Trophoblast cell (in vitro differentiated cells and primary cell): ENCODE results near the gene STPG2.

ENCODE experiments used
- DNase-seq, 2 donors: peaks; one replicate each; pipeline ENCODE4 v3.0.0-alpha.2; 2016
- H2AFZ ChIP-seq: 2 replicates; pipeline ENCODE4 v1.6.1; 2013; ENCODE audit warnings: low read length, moderate library complexity, mild to moderate bottlenecking; ENCODE audit not compliant: insufficient read depth, poor library complexity
- H2AK5ac ChIP-seq: 2 replicates; pipeline ENCODE4 v1.6.1; 2013; ENCODE audit warnings: mild to moderate bottlenecking, low read length
- H2BK120ac ChIP-seq: 2 replicates; pipeline ENCODE4 v1.6.1; 2013; ENCODE audit warnings: low read length, mild to moderate bottlenecking, moderate library complexity; ENCODE audit not compliant: insufficient read depth, poor library complexity
- H2BK12ac ChIP-seq: 2 replicates; pipeline ENCODE4 v1.6.1; 2013; ENCODE audit warnings: mild to moderate bottlenecking, low read length, moderate library complexity
- H2BK5ac ChIP-seq: 2 replicates; pipeline ENCODE4 v1.6.1; 2013; ENCODE audit warnings: low read length, low read depth, moderate library complexity, mild to moderate bottlenecking; ENCODE audit not compliant: poor library complexity
- H3K14ac ChIP-seq: 2 replicates; pipeline ENCODE4 v1.6.1; 2013; ENCODE audit warnings: mild to moderate bottlenecking, low read length
- H3K18ac ChIP-seq: 2 replicates; pipeline ENCODE4 v1.6.1; 2013; ENCODE audit warnings: mild to moderate bottlenecking, low read length
- H3K23ac ChIP-seq: 2 replicates; pipeline ENCODE4 v1.6.1; 2013; ENCODE audit warnings: low read length
- H3K27ac ChIP-seq: 2 replicates; pipeline ENCODE4 v1.5.1; 2013; ENCODE audit warnings: low read depth, mild to moderate bottlenecking, inconsistent platforms, low read length, moderate library complexity
- H3K27me3 ChIP-seq: 2 replicates; pipeline ENCODE4 v1.6.1; 2013; ENCODE audit warnings: inconsistent platforms, mild to moderate bottlenecking, low read length, moderate library complexity; ENCODE audit not compliant: insufficient read depth
- H3K36me3 ChIP-seq, 2 experiments: 1 replicate in 1 of 2; 2 replicates in 1 of 2; pipeline ENCODE4 v1.6.1; 2013; ENCODE audit warnings: low read length in 2 of 2, mild to moderate bottlenecking in 2 of 2, moderate library complexity in 1 of 2; ENCODE audit not compliant: insufficient read depth in 2 of 2, control insufficient read depth in 1 of 2
- H3K4ac ChIP-seq: 2 replicates; pipeline ENCODE4 v1.6.1; 2013; ENCODE audit warnings: low read depth, mild to moderate bottlenecking, low read length, moderate library complexity
- H3K4me1 ChIP-seq, 2 experiments: 1 replicate in 1 of 2; 2 replicates in 1 of 2; pipeline ENCODE4 v1.6.1; 2013; ENCODE audit warnings: low read length in 2 of 2, mild to moderate bottlenecking in 2 of 2, moderate library complexity in 1 of 2; ENCODE audit not compliant: insufficient read depth in 2 of 2, control insufficient read depth in 1 of 2
- H3K4me2 ChIP-seq: 2 replicates; pipeline ENCODE4 v1.6.1; 2013; ENCODE audit warnings: inconsistent platforms, mild to moderate bottlenecking, low read length, moderate library complexity
- H3K4me3 ChIP-seq: 2 replicates; pipeline ENCODE4 v1.5.1; 2013; ENCODE audit warnings: mild to moderate bottlenecking, low read depth, low read length, inconsistent platforms
- H3K79me1 ChIP-seq: one replicate; pipeline ENCODE4 v1.6.1; 2013; ENCODE audit warnings: low read length
- H3K79me2 ChIP-seq: 2 replicates; pipeline ENCODE4 v1.6.1; 2013; ENCODE audit warnings: low read length, mild to moderate bottlenecking; ENCODE audit not compliant: control insufficient read depth, insufficient read depth, poor library complexity
- H3K9ac ChIP-seq: 2 replicates; pipeline ENCODE4 v1.6.1; 2013; ENCODE audit warnings: mild to moderate bottlenecking, low read length
- H3K9me3 ChIP-seq: 2 replicates; pipeline ENCODE4 v1.6.1; 2013; ENCODE audit warnings: low read depth, mild to moderate bottlenecking, control low read depth, inconsistent platforms, low read length; ENCODE audit not compliant: insufficient read depth
- H4K12ac ChIP-seq: 2 replicates; pipeline ENCODE4 v1.6.1; 2013; ENCODE audit warnings: low read depth, mild to moderate bottlenecking, low read length, moderate library complexity
- H4K8ac ChIP-seq: 2 replicates; pipeline ENCODE4 v1.6.1; 2013; ENCODE audit warnings: low read depth, mild to moderate bottlenecking, low read length, moderate library complexity
- H4K91ac ChIP-seq: one replicate; pipeline ENCODE4 v1.6.1; 2013; ENCODE audit warnings: low read depth, mild to moderate bottlenecking, low read length, moderate library complexity
- WGBS: extraction: QIAGEN DNeasy Blood & Tissue Kit; methylation state at CpG from one replicate; pipeline ENCODE4 v1.1.7; 2013; ENCODE audit warnings: missing lambda C conversion rate; ENCODE audit not compliant: insufficient read length, insufficient coverage; ENCODE audit errors: extremely low coverage; 5-methylcytosine and 5-hydroxymethylcytosine counted together

STPG2 gene

GRCh38 chr4:98030059-98030458, 113.2 kb downstream of the STPG2 start:
- Histone ChIP-seq H2BK5ac (no peak overlapping the region), H3K18ac (no peak overlapping the region), H3K4me1 (no peaks in the 10 kb centered on the region), H3K4me3 (no peak overlapping the region), H3K9ac (no peak overlapping the region), H4K8ac (no peak overlapping the region), H3K79me1 (no peaks in the 10 kb centered on the region), H3K4ac (no peak overlapping the region), H2AFZ (no peak overlapping the region), H3K23ac (no peak overlapping the region), H3K27ac (no peak overlapping the region), H3K36me3 (no peaks in the 10 kb centered on the region), H4K91ac (no peak overlapping the region), H3K79me2 (no peaks in the 10 kb centered on the region), H3K14ac (no peak overlapping the region), H2BK120ac (no peak overlapping the region), H3K4me2 (no peak overlapping the region), H2AK5ac (no peak overlapping the region), H3K27me3 (no peaks in the 10 kb centered on the region), H4K12ac (no peak overlapping the region), H2BK12ac (no peak overlapping the region), H3K9me3 (no peaks in the 10 kb centered on the region)
- no peak for DNase-seq
- WGBS, result no CpG with 5 or more reads among the region's 1 CpG

GRCh38 chr4:98027827-98028226, 115.4 kb downstream of the STPG2 start:
- Histone ChIP-seq H2AFZ (no peak overlapping the region), H3K79me1 (no peaks in the 10 kb centered on the region), H3K4me3 (no peak overlapping the region), H3K14ac (no peak overlapping the region), H3K4ac (no peak overlapping the region), H2BK5ac (no peak overlapping the region), H3K27me3 (no peaks in the 10 kb centered on the region), H3K9ac (no peak overlapping the region), H2AK5ac (no peak overlapping the region), H3K27ac (no peak overlapping the region), H3K36me3 (no peaks in the 10 kb centered on the region), H2BK12ac (no peak overlapping the region), H2BK120ac (no peak overlapping the region), H3K79me2 (no peaks in the 10 kb centered on the region), H3K4me2 (no peak overlapping the region), H3K4me1 (no peaks in the 10 kb centered on the region), H4K91ac (no peak overlapping the region), H3K23ac (no peak overlapping the region), H3K18ac (no peak overlapping the region), H3K9me3 (peaks cover 3% of the 10 kb centered on the region), H4K8ac (no peak overlapping the region), H4K12ac (no peak overlapping the region)
- WGBS, result no CpG with 5 or more reads among the region's 2 CpGs
- peak in 1 of 2 donors; percentile 23 for DNase-seq

DNA sequence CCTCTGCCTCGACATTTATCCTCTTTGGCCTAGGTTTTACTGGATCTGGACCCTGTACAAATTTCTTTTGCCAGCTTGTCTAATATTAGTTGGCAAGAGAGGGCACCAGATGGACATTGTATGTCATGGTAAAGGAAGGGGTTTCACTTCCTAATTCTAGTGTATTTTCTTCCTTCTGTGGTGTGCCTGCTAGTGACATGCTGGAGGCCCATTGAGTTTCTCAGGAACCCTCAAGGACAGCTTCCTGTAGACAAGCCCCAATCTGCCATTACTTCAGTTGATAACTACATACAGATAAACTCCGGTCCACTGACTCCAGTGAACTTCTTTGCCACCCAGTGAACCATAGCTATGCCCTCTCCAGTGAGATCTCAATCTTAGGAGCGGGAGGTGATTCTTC, 116.9 kb downstream of the STPG2 start:
- Histone ChIP-seq H3K4me3 (no peak overlapping the region), H3K27ac (no peak overlapping the region), H2AFZ (no peak overlapping the region), H3K23ac (no peak overlapping the region), H2AK5ac (no peak overlapping the region), H3K4me2 (no peak overlapping the region), H3K36me3 (no peaks in the 10 kb centered on the region), H3K18ac (no peak overlapping the region), H4K8ac (no peak overlapping the region), H3K27me3 (no peaks in the 10 kb centered on the region), H3K4ac (no peak overlapping the region), H3K9me3 (peaks cover 3% of the 10 kb centered on the region), H3K79me2 (no peaks in the 10 kb centered on the region), H2BK12ac (no peak overlapping the region), H3K79me1 (no peaks in the 10 kb centered on the region), H3K14ac (no peak overlapping the region), H2BK5ac (no peak overlapping the region), H3K4me1 (no peaks in the 10 kb centered on the region), H3K9ac (no peak overlapping the region), H2BK120ac (no peak overlapping the region), H4K91ac (no peak overlapping the region), H4K12ac (no peak overlapping the region)
- no peak for DNase-seq
- no CpG with 5 or more reads among the region's 3 CpGs for WGBS

GRCh38 chr4:98006814-98007412, 136.4 kb downstream of the STPG2 start:
- no peak overlapping the region for H4K12ac ChIP-seq
- no peak for DNase-seq
- H3K4me2 ChIP-seq, result no peak overlapping the region
- H3K36me3 ChIP-seq, result no peaks in the 10 kb centered on the region
- no peak overlapping the region for H3K23ac ChIP-seq
- H2AK5ac ChIP-seq, result no peak overlapping the region
- H3K27me3 ChIP-seq, result no peaks in the 10 kb centered on the region
- H3K18ac ChIP-seq, result no peak overlapping the region
- H2AFZ ChIP-seq, result no peak overlapping the region
- no CpG with 5 or more reads among the region's 3 CpGs for WGBS
- no peaks in the 10 kb centered on the region for H3K4me1 ChIP-seq
- H3K9me3 ChIP-seq, result no peaks in the 10 kb centered on the region
- no peak overlapping the region for H3K4me3 ChIP-seq
- no peak overlapping the region for H3K9ac ChIP-seq
- no peaks in the 10 kb centered on the region for H3K79me1 ChIP-seq
- H3K4ac ChIP-seq, result no peak overlapping the region
- H4K8ac ChIP-seq, result no peak overlapping the region
- no peak overlapping the region for H2BK120ac ChIP-seq
- no peak overlapping the region for H3K14ac ChIP-seq
- no peak overlapping the region for H2BK5ac ChIP-seq
- no peaks in the 10 kb centered on the region for H3K79me2 ChIP-seq
- no peak overlapping the region for H3K27ac ChIP-seq
- no peak overlapping the region for H4K91ac ChIP-seq
- no peak overlapping the region for H2BK12ac ChIP-seq
